Activated naive CD8-positive, alpha-beta T cell treated with anti-CD3 and anti-CD28 coated beads for 36 hours (primary cell): ENCODE results near the gene CAVIN4. TPM values are rescaled to one million over a fixed set of nuclear protein-coding genes. Genes with fewer than 3 reads are reported as not detected.

ENCODE experiments used
- DNase-seq: peaks from one replicate; pipeline ENCODE4 v3.0.0; 2021
- H3K27ac Mint-ChIP-seq: one replicate; pipeline ENCODE4 v1.8.0; 2022; ENCODE audit warnings: mild to moderate bottlenecking, moderate library complexity, mixed read lengths
- H3K27me3 Mint-ChIP-seq: one replicate; pipeline ENCODE4 v1.8.0; 2022; ENCODE audit warnings: mild to moderate bottlenecking, mixed read lengths
- H3K36me3 Mint-ChIP-seq: one replicate; pipeline ENCODE4 v1.8.0; 2021; ENCODE audit warnings: mild to moderate bottlenecking, mixed read lengths
- H3K4me1 Mint-ChIP-seq: one replicate; pipeline ENCODE4 v1.8.0; 2021; ENCODE audit warnings: mixed read lengths
- H3K4me3 Mint-ChIP-seq: one replicate; pipeline ENCODE4 v1.8.0; 2022; ENCODE audit warnings: mild to moderate bottlenecking, moderate library complexity, mixed read lengths
- H3K9me3 Mint-ChIP-seq: one replicate; pipeline ENCODE4 v1.8.0; 2022; ENCODE audit warnings: mixed read lengths
- total RNA-seq, 2 experiments: library from RNA; stranded (reverse); gene quantifications; one replicate each; pipeline ENCODE4 v1.2.3, GENCODE V29; 2021

Gene CAVIN4
- total RNA-seq, 2 experiments from 2014 or later: 0.10 TPM; not detected in 1

GRCh38 chr9:100602342-100602801 lies 24.5 kb downstream of the CAVIN4 start:
- peaks cover 8% of the 10 kb centered on the region for H3K4me1 Mint-ChIP-seq
- no peaks in the 10 kb centered on the region for H3K9me3 Mint-ChIP-seq
- no peak overlapping the region for H3K27ac Mint-ChIP-seq
- no peak overlapping the region for H3K4me3 Mint-ChIP-seq
- no peaks in the 10 kb centered on the region for H3K36me3 Mint-ChIP-seq
- H3K27me3 Mint-ChIP-seq: no peaks in the 10 kb centered on the region
- no peak for DNase-seq

GRCh38 chr9:100605405-100605804 lies 27.5 kb downstream of the CAVIN4 start:
- Mint-ChIP-seq H3K4me1 (no peaks in the 10 kb centered on the region), H3K36me3 (no peaks in the 10 kb centered on the region), H3K9me3 (no peaks in the 10 kb centered on the region), H3K27ac (no peak overlapping the region), H3K27me3 (no peaks in the 10 kb centered on the region), H3K4me3 (no peak overlapping the region)
- DNase-seq: no peak

- no peak overlapping the region for H3K27ac Mint-ChIP-seq
- no peak for DNase-seq
- peaks cover 3% of the 10 kb centered on the region for H3K36me3 Mint-ChIP-seq
- peaks cover 20% of the 10 kb centered on the region for H3K9me3 Mint-ChIP-seq
- peaks cover 22% of the 10 kb centered on the region for H3K27me3 Mint-ChIP-seq
- no peak overlapping the region for H3K4me3 Mint-ChIP-seq
- H3K4me1 Mint-ChIP-seq: no peaks in the 10 kb centered on the region
These were observed 41.3 kb downstream of the CAVIN4 start for GRCh38 chr9:100619194-100619593.

GRCh38 chr9:100619665-100620064 lies 41.8 kb downstream of the CAVIN4 start:
- H3K4me3 Mint-ChIP-seq: no peak overlapping the region
- DNase-seq: no peak
- no peaks in the 10 kb centered on the region for H3K4me1 Mint-ChIP-seq
- H3K27me3 Mint-ChIP-seq: peaks cover 22% of the 10 kb centered on the region
- H3K9me3 Mint-ChIP-seq: peaks cover 20% of the 10 kb centered on the region
- H3K27ac Mint-ChIP-seq: no peak overlapping the region
- peaks cover 3% of the 10 kb centered on the region for H3K36me3 Mint-ChIP-seq

GRCh38 chr9:100623969-100624368 lies 46.1 kb downstream of the CAVIN4 start:
- no peak for DNase-seq
- peaks cover 8% of the 10 kb centered on the region for H3K9me3 Mint-ChIP-seq
- H3K27ac Mint-ChIP-seq: no peak overlapping the region
- no peaks in the 10 kb centered on the region for H3K36me3 Mint-ChIP-seq
- H3K4me1 Mint-ChIP-seq: no peaks in the 10 kb centered on the region
- H3K4me3 Mint-ChIP-seq: no peak overlapping the region
- H3K27me3 Mint-ChIP-seq: peaks cover 6% of the 10 kb centered on the region

- no peak overlapping the region for H3K27ac Mint-ChIP-seq
- peaks cover 15% of the 10 kb centered on the region for H3K27me3 Mint-ChIP-seq
- no peaks in the 10 kb centered on the region for H3K4me1 Mint-ChIP-seq
- H3K4me3 Mint-ChIP-seq: no peak overlapping the region
- H3K36me3 Mint-ChIP-seq: no peaks in the 10 kb centered on the region
- DNase-seq: no peak
- peaks cover 9% of the 10 kb centered on the region for H3K9me3 Mint-ChIP-seq
These were observed 49.1 kb downstream of the CAVIN4 start for GRCh38 chr9:100626949-100627348.

- Mint-ChIP-seq H3K4me3 (no peak overlapping the region), H3K4me1 (no peaks in the 10 kb centered on the region), H3K36me3 (no peaks in the 10 kb centered on the region), H3K27me3 (peaks cover 31% of the 10 kb centered on the region), H3K9me3 (peaks cover 10% of the 10 kb centered on the region), H3K27ac (no peak overlapping the region)
- no peak for DNase-seq
These were observed 59.9 kb downstream of the CAVIN4 start for GRCh38 chr9:100637787-100638186.

Other genes with a start within 250 kb of the CAVIN4 start
- 10 to 100 TPM; 37.0 to 39.0 TPM for gene TEX10, start 225.1 kb upstream of the CAVIN4 start, total RNA-seq
- 10 to 100 TPM; 16.0 to 17.6 TPM for gene MSANTD3, start 150.9 kb upstream of the CAVIN4 start, total RNA-seq
- under 1 TPM; 0.10 to 0.14 TPM for gene TMEFF1, start 104.9 kb upstream of the CAVIN4 start, total RNA-seq